ENCODE measurements around the gene GXYLT2.

The GXYLT2 gene

DNA sequence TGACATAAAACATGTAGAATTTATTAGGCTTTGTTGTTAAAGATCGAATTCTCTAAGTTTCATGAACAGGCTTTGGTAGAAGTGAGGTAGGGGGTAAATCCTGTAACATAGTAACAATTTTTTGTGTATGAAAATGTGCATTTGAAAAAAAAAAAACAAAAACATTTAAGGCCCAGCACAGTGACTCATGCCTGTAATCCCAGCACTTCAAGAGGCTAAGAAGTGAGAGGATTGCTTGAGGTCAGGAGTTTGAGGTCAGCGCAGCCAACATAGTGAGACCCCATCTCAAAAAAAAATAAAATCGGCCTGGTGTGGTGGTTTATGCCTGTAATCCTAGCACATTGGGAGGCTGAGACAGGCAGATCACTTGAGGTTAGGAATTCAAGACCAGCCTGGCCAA lies 81.9 kb downstream of the GXYLT2 start:
- DNase-seq (ENCODE audit: low read depth): peak; percentile 20
- no peak overlapping the region for H3K4me3 ChIP-seq (replicated peaks; ENCODE audit: low read depth, low read length)
- TF ChIP-seq, protein P1, sequence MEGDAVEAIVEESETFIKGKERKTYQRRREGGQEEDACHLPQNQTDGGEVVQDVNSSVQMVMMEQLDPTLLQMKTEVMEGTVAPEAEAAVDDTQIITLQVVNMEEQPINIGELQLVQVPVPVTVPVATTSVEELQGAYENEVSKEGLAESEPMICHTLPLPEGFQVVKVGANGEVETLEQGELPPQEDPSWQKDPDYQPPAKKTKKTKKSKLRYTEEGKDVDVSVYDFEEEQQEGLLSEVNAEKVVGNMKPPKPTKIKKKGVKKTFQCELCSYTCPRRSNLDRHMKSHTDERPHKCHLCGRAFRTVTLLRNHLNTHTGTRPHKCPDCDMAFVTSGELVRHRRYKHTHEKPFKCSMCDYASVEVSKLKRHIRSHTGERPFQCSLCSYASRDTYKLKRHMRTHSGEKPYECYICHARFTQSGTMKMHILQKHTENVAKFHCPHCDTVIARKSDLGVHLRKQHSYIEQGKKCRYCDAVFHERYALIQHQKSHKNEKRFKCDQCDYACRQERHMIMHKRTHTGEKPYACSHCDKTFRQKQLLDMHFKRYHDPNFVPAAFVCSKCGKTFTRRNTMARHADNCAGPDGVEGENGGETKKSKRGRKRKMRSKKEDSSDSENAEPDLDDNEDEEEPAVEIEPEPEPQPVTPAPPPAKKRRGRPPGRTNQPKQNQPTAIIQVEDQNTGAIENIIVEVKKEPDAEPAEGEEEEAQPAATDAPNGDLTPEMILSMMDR (IDR thresholded peaks at IDR 0.05; ENCODE audit: low read length, missing control alignments): no peak

DNA sequence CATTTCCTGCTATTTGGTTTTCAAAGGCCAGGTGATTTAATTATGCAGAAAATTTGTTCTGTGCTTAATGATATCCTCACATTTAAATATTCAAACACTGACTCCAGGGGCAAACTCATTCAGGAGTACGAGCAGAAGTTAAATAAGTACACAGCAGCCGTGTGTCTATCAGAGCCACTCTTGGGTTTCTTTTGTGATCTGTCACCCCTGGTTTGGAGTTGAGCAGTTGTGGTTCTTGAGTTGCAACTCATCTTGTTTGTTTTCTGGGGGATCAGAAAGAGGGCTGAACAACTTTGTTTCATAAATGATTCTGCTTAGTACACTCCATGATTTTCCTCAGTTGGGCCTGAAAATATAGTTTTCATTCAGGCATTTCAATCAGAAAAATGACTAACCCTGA lies 83.1 kb downstream of the GXYLT2 start:
- no peak overlapping the region for H3K4me3 ChIP-seq (replicated peaks; ENCODE audit: low read depth, low read length)
- TF ChIP-seq, protein P1 (IDR thresholded peaks at IDR 0.05; ENCODE audit: low read length, missing control alignments): no peak
- no peak for DNase-seq (ENCODE audit: low read depth)

DNA sequence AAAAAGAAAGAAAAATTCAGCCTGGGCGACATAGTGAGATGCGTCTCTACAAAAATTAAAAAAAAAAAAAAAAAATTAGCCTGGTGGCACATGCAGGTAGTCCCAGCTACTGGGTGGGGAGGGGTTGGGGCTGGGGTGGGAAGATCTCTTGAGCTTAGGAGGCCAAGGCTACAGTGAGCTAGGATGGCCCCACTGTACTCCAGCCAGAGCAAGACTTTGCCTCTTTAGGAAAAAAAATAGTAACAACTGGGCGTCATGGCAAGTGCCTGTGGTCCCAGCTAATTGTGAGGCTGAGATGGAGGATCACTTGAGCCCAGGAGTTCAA lies 84.8 kb downstream of the GXYLT2 start:
- TF ChIP-seq, protein P1 (IDR thresholded peaks at IDR 0.05; ENCODE audit: low read length, missing control alignments): no peak
- DNase-seq (ENCODE audit: low read depth): no peak
- no peak overlapping the region for H3K4me3 ChIP-seq (replicated peaks; ENCODE audit: low read depth, low read length)

DNA sequence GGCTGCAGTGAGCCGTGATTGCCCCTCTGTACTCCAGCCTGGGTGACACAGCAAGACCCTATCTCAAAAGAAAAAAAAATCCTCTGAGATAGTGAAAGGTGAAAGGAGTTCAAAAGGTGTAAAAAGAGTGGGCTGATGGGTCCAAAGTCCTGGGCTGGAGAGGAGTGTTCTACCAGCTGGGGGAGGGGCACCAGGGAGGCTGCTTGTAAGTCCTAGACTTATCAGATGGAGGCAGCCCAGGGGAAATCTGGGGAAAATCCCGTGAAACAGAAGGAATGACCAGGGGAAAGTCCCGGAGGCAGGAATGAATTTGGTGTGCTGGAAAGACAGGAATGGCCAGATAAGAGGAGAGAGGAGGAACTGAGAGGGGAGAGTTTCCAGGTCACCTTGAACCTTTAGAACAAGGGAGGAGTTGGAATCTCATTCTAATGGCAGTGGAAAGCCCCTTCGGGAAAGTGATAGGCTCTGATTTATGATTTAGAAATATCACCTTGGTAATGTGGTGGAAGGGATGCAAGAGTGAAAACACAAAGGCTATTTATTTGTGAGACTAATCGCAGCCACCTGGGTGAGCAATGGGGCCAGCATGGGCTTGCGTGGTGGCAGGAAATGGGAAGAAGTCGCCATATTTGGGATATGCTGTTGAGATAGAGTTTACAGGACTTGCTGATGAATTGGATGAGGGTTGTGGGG lies 85.3 kb downstream of the GXYLT2 start:
- no peak overlapping the region for H3K4me3 ChIP-seq (replicated peaks; ENCODE audit: low read depth, low read length)
- DNase-seq (ENCODE audit: low read depth): peak; percentile 64
- TF ChIP-seq, protein P1 (IDR thresholded peaks at IDR 0.05; ENCODE audit: low read length, missing control alignments): no peak

DNA sequence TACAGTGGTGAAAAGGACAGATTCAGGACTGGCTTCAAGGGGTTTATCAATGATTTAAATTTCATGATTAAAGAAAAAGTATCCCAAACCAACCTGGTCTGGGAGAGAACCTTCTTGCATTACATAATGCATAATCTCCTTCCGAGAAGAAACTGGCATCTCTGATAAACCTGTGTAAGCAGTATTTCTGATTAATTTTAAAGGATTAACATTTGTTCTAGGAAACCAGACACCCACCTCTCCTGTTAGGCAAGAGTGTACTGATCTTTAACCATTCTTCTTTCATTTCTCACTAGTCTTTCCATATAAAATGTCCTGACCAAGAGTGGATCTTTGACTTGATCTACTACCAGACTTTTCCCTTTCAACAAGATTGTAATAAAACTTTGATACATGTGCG lies 85.9 kb downstream of the GXYLT2 start:
- TF ChIP-seq, protein P1 (IDR thresholded peaks at IDR 0.05; ENCODE audit: low read length, missing control alignments): no peak
- no peak for DNase-seq (ENCODE audit: low read depth)
- no peak overlapping the region for H3K4me3 ChIP-seq (replicated peaks; ENCODE audit: low read depth, low read length)

DNA sequence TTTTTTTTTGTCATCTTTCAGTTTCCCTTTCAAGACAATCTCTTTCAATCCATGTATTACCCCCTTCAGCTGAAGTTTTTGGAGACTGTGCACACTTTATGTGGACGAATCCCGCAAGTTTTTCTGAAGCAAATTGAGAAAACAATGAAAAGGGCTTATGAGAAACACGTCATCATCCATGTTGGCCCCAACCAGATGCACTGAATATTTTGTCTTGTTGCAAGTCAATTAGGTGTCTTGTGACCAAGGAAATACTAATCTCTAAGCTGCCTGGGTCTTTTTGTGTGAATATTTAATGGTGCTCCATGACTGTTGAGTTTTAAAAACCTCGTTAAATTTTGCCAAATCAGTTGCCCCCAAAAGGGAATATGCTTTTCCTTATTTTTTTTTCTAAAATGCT lies 87.1 kb downstream of the GXYLT2 start:
- H3K4me3 ChIP-seq (replicated peaks; ENCODE audit: low read depth, low read length): no peak overlapping the region
- TF ChIP-seq, protein P1 (IDR thresholded peaks at IDR 0.05; ENCODE audit: low read length, missing control alignments): no peak
- DNase-seq (ENCODE audit: low read depth): no peak

DNA sequence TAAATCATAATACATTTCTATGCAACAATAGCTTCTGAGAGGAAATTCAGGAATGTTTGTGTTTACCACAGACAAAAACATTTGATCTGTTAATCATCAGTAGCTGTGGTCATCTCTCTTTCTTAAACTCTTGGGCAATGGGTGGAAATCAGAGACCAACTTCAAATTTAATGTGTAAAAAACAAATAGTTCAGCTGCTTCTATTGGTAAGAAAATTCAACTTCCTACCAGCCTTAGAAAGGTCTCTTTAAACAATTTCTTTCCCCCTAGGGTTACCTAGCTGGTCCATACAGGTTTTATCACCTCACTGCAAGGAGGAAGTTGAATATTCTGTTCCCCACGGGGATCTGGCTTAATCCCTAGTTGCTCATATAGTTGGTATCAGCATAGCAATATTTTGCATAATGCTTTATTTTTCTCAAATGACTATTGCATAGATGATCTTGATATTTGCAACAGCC lies 88.5 kb downstream of the GXYLT2 start:
- peak; percentile 71 for DNase-seq (ENCODE audit: low read depth)
- H3K4me3 ChIP-seq (replicated peaks; ENCODE audit: low read depth, low read length): no peak overlapping the region
- TF ChIP-seq, protein P1 (IDR thresholded peaks at IDR 0.05; ENCODE audit: low read length, missing control alignments): no peak

All from fibroblast of pulmonary artery (primary cell).